ENCODE data around the gene AQP6.

The AQP6 gene

GRCh38 chr12:49941556-49942511 is 30.9 kb upstream of the AQP6 start:
- in situ Hi-C loops (cut with MboI; ENCODE audit: low pct_unique_long_range_greater_than_20kb, low sequenced_read_pairs), result no loop called here
- no peak for DNase-seq

- in situ Hi-C loops (cut with MboI; ENCODE audit: low pct_unique_long_range_greater_than_20kb, low sequenced_read_pairs), result no loop called here
- no peak for DNase-seq
Measured at GRCh38 chr12:49942512-49942893, 30.2 kb upstream of the AQP6 start.

- DNase-seq, result no peak
- in situ Hi-C loops (cut with MboI; ENCODE audit: low pct_unique_long_range_greater_than_20kb, low sequenced_read_pairs), result no loop called here
Measured at GRCh38 chr12:49942921-49943624, 29.7 kb upstream of the AQP6 start.

- in situ Hi-C loops (cut with MboI; ENCODE audit: low pct_unique_long_range_greater_than_20kb, low sequenced_read_pairs), result no loop called here
- DNase-seq, result no peak
Measured at GRCh38 chr12:49943625-49943960, 29.2 kb upstream of the AQP6 start.

- no peak for DNase-seq
- in situ Hi-C loops (cut with MboI; ENCODE audit: low pct_unique_long_range_greater_than_20kb, low sequenced_read_pairs), result no loop called here
Measured at GRCh38 chr12:49944046-49944445, 28.7 kb upstream of the AQP6 start.

GRCh38 chr12:49944718-49945117 is 28.0 kb upstream of the AQP6 start:
- DNase-seq, result no peak

GRCh38 chr12:49945394-49946080 is 27.2 kb upstream of the AQP6 start:
- in situ Hi-C loops (cut with MboI; ENCODE audit: low pct_unique_long_range_greater_than_20kb, low sequenced_read_pairs), result no loop called here
- peak; percentile 86 for DNase-seq

More at GRCh38 chr12:49944718-49945117, 28.0 kb upstream of the AQP6 start:
- in situ Hi-C loops (cut with MboI; ENCODE audit: low pct_unique_long_range_greater_than_20kb, low sequenced_read_pairs), result no loop called here

GRCh38 chr12:49946086-49946485 is 26.7 kb upstream of the AQP6 start:
- DNase-seq, result no peak
- in situ Hi-C loops (cut with MboI; ENCODE audit: low pct_unique_long_range_greater_than_20kb, low sequenced_read_pairs), result no loop called here

- in situ Hi-C loops (cut with MboI; ENCODE audit: low pct_unique_long_range_greater_than_20kb, low sequenced_read_pairs), result no loop called here
- DNase-seq, result no peak
Measured at GRCh38 chr12:49946497-49946896, 26.2 kb upstream of the AQP6 start.

GRCh38 chr12:49947593-49948226 is 25.0 kb upstream of the AQP6 start:
- DNase-seq, result no peak
- in situ Hi-C loops (cut with MboI; ENCODE audit: low pct_unique_long_range_greater_than_20kb, low sequenced_read_pairs), result no loop called here

GRCh38 chr12:49948866-49949845 is 23.6 kb upstream of the AQP6 start:
- in situ Hi-C loops (cut with MboI; ENCODE audit: low pct_unique_long_range_greater_than_20kb, low sequenced_read_pairs), result no loop called here
- no peak for DNase-seq

GRCh38 chr12:49949866-49950265 is 22.9 kb upstream of the AQP6 start:
- no peak for DNase-seq
- in situ Hi-C loops (cut with MboI; ENCODE audit: low pct_unique_long_range_greater_than_20kb, low sequenced_read_pairs), result no loop called here

- no peak for DNase-seq
- in situ Hi-C loops (cut with MboI; ENCODE audit: low pct_unique_long_range_greater_than_20kb, low sequenced_read_pairs), result no loop called here
Measured at GRCh38 chr12:49950273-49951251, 22.2 kb upstream of the AQP6 start, which contains the start of gene AQP2. Gene AQP2 (plus strand): TSS chr12:49950737. CDS start chr12:49950831, 94 bp downstream.

GRCh38 chr12:49951411-49952240 is 21.1 kb upstream of the AQP6 start:
- in situ Hi-C loops (cut with MboI; ENCODE audit: low pct_unique_long_range_greater_than_20kb, low sequenced_read_pairs), result no loop called here
- DNase-seq, result no peak

GRCh38 chr12:49952391-49953055 is 20.2 kb upstream of the AQP6 start:
- no peak for DNase-seq
- in situ Hi-C loops (cut with MboI; ENCODE audit: low pct_unique_long_range_greater_than_20kb, low sequenced_read_pairs), result no loop called here

- in situ Hi-C loops (cut with MboI; ENCODE audit: low pct_unique_long_range_greater_than_20kb, low sequenced_read_pairs), result no loop called here
- no peak for DNase-seq
Measured at GRCh38 chr12:49953151-49953550, 19.6 kb upstream of the AQP6 start.
